Heart left ventricle (tissue), 13 donors: Measurements from ENCODE around the gene CAPN12.
"Not testable (repeated sequence)": the region's sequence is repeated elsewhere in the genome, so short reads cannot be mapped to it uniquely, and the experiment has no call there.

Experiments used
- POLR2A ChIP-seq, 2 donors: fragments of 450-650 bp; IDR thresholded peaks; one replicate each; pipeline ENCODE4 v1.6.1; 2017; ENCODE audit warnings: antibody characterized with exemption in 2 of 2, mild to moderate bottlenecking in 2 of 2, moderate library complexity in 2 of 2
- TF ChIP-seq, protein P1 (sequence below), 12 donors: fragments of 200-600 bp; sonication (generic) in 4 of 12; IDR thresholded peaks; one replicate each; pipeline versions ENCODE4 v1.5.0 to v1.8.0; 2018 to 2022; ENCODE audit warnings: antibody characterized with exemption in 12 of 12, mild to moderate bottlenecking in 5 of 12
- donor health status: ischemic (EF 13 %, LVEDD 7.1; RV severe dilation, severe dysfunction).
- donor health status: DM: no; HTN: yes; CAD: no.
- donor health status: DM: no; HTN: no; CAD: no.
- donor health status: ischemic (EF 25% LVEDD 6.9; RV normal size, moderate dysfunction).
- donor health status: ischemic (EF 25% LVEDD 5.7; RV mildly dilated, moderate dysfunction).
- donor health status: ischemic (EF 35%, LVEDD 5.7; RV mildly dilated, moderate dysfunction).
- donor health status: nonischemic (EF 11% LVEDD 7.7; RV severe dilation, severe dysfunction).
- donor health status: DM: yes; HTN: yes; CAD: no.
- donor health status: PGD.
- donor health status: ischemic (EF 29% LVEDD 5.4; RV normal size, mild dysfunction).
- donor health status: nonischemic (EF 23%, LVEDD 6.1; RV moderate dilation, normal function).

DNA sequence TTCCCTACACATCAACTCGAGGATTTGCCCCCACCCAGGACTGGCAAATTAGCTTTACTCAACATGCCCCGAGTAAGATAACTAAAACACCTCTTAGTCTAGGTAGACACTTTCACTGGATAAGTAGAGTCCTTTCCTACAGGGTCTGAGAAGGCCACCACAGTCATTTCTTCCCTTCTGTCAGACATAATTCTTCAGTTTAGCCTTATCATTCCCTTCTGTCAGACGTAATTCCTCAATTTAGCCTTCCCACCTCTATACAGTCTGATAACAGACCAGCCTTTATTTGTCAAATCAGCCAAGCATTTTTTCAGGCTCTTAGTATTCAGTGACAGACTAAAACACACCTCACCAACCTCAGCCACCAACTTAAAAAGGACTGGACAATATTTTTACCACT, 9.5 kb upstream of the CAPN12 start:
- TF ChIP-seq, protein P1, sequence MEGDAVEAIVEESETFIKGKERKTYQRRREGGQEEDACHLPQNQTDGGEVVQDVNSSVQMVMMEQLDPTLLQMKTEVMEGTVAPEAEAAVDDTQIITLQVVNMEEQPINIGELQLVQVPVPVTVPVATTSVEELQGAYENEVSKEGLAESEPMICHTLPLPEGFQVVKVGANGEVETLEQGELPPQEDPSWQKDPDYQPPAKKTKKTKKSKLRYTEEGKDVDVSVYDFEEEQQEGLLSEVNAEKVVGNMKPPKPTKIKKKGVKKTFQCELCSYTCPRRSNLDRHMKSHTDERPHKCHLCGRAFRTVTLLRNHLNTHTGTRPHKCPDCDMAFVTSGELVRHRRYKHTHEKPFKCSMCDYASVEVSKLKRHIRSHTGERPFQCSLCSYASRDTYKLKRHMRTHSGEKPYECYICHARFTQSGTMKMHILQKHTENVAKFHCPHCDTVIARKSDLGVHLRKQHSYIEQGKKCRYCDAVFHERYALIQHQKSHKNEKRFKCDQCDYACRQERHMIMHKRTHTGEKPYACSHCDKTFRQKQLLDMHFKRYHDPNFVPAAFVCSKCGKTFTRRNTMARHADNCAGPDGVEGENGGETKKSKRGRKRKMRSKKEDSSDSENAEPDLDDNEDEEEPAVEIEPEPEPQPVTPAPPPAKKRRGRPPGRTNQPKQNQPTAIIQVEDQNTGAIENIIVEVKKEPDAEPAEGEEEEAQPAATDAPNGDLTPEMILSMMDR (IDR thresholded peaks at IDR 0.05): not testable (repeated sequence)
- TF ChIP-seq POLR2A (IDR thresholded peaks at IDR 0.05): not testable (repeated sequence)
